NCI-H526 (cell line): ENCODE data around the gene FCN2.
"Not testable (repeated sequence)": the region's sequence is repeated elsewhere in the genome, so short reads cannot be mapped to it uniquely, and the experiment has no call there.

Source experiments
- DNase-seq, 2 experiments: peaks; one replicate each; lab custom pipeline; 2025; lab: John Stamatoyannopoulos, UW

FCN2 gene

DNA sequence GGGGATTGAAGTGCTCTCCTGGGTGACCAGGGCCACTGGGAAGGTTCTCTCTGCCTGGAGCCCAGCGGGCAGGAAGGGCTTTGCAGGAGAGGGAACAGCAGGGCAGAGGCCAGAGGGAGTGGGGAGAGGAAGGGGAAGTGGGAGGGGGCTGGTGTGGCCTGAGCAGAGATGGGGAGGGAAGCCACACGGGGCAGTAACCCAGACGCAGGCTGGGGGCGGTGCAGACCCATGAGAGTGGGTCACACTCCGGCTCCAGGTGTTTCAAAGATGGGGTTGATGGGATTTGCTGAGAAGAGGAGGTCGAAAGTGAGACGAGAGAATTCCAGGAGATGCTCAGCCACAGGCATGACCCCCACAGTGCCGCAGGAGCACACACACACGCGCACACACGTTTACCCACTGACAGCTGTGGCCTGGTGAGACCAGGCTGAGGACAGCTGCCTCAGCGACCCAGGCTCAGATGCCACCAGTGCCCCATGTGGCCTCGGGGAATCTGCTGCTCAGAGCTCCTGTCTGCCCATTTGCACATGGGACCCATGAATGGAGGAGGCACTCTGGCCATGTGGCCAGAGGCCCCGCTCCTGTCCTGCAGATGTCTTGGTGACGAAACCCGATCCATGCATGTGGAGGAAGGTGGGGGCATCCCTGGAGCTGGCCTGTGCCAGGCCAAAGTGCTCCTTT, 32.7 kb upstream of the FCN2 start:
- DNase-seq = no peak

- no peak for DNase-seq
Measured at GRCh38 chr9:134848504-134848903, 32.1 kb upstream of the FCN2 start.

GRCh38 chr9:134850611-134851010, 30.0 kb upstream of the FCN2 start:
- no peak for DNase-seq

DNA sequence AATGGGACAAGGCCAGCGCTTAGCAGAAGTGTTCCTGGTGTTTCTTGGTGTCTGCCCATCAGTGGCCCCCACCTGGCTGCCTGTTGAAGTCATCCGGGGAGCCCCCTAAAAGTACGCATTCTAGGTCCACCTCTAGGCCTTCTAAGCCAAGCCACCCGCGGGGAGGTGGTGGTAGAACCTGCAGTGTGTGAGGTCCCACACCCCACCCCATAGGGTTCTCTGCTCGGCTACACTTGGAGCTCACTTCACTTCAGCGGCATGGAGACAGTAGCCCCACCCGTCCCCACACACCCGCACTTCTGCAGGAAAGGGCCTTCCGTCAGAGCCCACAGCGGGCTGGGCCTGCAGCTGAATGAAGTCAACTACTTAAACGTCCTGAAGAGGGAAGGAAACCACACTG, 29.6 kb upstream of the FCN2 start:
- DNase-seq = no peak

DNA sequence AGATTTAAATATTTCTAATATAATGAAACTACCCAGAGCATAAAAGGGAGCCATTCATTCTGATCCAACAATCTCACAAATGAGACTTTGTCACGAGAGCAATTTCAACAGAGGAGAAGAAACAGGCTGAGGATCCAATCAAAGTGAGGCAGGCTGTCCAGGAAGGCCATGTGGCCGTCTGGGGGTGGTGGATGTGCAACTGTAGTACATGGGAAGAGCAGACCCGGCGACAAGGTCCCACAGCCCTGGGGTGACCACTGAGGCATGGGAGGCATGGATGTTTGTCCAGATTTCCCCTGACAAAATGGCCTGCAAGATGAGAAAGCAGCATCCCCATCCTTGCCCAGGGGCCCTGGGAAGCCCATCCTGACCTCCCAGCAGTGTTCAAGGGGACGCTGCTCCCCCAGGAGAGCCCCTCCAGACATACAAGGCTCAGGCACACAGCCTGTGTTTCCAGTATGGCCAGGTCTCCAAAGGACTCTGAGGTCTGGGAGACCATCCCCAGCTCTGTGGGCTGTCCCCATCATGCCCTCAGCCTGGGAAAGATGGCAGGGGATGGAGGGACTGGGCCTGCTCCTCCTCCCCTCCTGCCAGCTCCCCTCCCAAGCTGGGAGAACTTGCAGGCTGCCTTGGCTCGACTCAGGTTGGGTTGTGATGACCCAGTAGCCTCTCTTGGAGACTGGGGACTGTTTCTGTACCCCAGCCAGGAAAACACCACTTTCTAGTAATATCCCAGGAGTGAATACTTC, 27.5 kb upstream of the FCN2 start:
- DNase-seq = no peak

- no peak for DNase-seq
Measured at GRCh38 chr9:134853893-134854292, 26.7 kb upstream of the FCN2 start.

DNA sequence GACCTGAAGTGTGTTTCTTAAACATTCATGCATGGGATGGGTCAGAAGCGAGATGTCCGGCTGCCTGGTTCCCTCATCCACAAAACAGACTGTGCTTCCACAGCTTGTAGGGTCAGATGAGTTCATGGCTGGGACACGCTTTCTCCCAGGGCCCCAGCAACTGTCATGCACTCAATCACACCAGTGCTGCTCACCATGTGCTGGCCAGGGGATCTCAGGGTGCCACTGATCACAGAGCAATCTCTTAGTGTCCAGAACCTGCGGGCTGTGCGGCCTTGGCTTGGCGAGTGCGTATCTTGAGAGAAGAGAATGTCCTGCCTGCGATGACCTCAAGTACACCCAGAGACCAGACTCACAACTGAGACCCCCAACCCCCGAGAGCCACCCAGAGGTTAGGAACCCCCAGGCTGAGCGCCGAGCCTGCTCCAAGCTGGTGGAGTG, 26.0 kb upstream of the FCN2 start:
- DNase-seq = no peak

GRCh38 chr9:134855231-134855899, 25.2 kb upstream of the FCN2 start:
- DNase-seq = no peak

GRCh38 chr9:134855900-134856377, 24.7 kb upstream of the FCN2 start:
- DNase-seq = no peak

- DNase-seq = not testable (repeated sequence)
Measured at GRCh38 chr9:134857451-134857850, 23.2 kb upstream of the FCN2 start.

DNA sequence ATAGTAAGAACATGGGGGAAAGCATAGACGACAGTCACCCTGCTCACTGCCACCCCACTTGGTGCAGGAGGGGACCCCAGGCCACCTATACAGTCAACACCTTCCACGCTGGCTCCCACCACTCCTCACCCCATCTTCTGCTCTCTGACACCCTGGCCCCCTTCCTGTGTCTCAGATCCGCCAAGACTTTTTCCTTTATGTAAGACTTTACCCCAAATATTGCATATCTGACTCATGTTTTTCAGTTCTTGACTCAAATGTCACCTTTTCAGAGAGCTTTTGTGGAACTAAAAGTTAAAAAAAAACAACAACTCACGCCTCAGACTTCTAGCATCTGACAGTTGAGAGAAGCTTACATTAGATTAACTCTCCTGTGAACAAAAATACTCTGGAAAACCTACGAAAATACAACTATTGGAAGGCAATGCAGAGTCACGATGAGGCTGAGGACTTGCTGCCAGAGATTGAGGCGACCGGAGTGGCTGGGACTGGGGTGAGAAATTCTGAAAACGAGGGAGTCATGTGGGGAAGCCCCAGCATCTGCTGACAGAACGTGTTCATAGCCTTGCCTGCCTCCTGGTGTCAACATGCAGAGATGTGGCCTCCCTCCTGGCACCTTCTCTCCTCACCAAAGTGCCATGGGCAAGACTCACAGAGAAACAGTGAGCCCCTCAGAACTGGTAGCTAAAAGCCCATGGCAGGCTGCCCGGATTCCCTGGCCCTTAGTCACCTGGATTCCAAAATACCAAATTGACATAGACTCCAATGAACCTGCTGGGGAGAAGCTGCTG, 22.4 kb upstream of the FCN2 start:
- no peak for DNase-seq

DNA sequence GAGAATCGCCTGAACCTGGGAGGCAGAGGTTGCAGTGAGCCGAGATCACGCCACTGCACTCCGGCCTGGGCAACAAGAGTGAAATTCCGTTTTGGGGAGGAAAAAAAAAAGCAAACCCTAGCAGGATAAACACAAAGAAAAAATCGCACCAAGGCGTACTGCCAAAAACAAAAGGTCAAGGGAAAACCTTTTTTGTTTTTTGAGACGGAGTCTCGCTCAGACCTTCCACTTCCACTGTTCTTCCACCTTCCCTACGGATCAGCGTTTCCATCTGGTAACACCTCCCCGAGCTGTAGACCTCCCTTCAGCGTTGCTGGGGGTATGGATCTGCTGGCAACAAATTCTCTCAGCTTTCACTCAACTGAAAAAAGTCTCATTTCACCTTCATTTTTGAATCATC, 20.1 kb upstream of the FCN2 start:
- DNase-seq = no peak

GRCh38 chr9:134861595-134862334, 18.8 kb upstream of the FCN2 start:
- no peak for DNase-seq

DNA sequence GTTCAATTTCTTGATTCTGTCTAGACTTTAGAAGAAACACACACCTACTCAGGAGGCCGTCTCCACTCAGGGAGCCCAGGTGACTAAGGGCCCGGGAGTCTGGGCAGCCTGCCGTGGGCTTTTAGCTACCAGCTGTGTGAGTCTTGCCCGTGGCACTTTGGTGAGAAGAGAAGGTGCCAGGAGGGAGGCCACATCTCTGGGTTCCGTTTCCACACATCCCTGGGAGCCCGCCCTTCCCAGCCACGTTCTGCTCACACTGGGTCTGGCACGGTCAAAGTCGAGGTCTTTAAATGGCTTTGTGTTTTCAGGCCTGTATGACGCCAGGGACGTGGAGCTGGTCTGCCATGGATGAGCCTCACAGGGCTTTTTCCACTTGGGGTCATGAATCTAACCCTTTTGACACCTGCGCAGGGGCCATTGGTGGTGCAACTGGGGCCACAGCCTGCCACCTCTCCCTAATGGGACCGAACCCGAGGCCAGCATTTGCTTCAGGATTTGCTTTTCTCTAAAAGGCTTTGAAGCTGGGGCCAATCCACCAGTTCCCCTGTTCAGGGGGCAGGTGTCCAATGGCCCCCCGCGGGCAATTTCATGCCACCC, 17.2 kb upstream of the FCN2 start:
- DNase-seq = no peak

DNA sequence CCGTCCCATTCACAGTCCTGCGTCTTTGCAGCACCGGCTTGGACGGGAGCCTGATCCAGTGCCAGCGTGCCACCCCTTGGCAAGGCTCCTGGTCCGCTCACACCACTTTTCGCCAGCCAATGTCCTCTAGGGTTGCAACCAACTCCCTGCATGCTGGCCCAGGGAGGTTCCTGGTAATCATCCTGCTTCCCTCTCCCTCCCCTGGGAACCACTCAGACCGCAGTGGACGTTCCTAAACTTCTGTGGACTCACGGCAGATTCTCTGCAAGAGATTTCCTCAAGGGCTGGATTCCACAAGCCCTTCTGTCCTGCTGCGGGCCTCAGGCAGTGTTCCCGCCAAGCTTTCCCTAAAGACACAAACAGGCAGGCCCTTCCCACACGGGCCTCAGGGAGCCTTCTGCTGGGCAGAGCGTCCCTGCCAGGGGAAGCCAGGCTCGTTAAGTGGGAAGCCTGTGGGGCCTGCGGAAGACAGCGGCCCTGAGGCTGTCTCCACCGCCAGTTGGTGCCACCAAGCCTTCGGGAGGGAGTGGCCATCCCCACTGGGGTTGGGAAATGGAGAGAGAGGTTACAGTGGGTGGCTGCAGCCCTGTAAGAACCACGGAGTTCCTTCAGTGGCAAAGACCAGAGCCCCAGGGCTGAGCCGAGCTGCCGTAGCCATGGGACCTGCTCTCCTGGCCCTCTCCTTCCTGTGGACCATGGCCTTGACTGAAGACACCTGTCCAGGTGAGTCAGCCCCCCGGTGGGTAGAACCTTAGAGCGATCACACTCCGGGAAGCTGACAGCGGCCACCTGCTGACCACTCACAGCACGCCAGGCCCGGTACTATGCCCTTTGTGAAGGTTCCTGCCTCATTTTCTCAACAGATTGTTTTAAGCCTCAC, 16.4 kb upstream of the FCN2 start:
- no peak for DNase-seq

DNA sequence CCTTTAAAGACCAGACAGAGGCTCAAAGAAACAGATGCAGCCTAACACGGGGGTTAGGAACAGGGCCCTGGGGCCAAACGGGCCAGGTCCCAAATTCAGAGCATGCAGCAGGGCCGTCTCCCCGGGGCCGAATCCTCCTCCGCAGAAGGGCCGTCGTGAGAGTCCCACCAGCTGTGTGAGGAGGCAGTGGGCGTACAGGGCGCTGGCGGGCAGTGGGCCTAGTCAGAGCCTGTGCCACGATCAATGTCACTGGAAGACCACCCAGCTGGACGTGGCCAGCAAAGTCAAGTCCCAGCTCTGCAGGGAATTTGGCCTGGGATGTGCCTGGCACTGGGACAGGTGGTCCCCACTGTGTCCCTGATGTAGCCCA, 15.8 kb upstream of the FCN2 start:
- DNase-seq = no peak

GRCh38 chr9:134867917-134868750, 12.5 kb upstream of the FCN2 start:
- DNase-seq = no peak

DNA sequence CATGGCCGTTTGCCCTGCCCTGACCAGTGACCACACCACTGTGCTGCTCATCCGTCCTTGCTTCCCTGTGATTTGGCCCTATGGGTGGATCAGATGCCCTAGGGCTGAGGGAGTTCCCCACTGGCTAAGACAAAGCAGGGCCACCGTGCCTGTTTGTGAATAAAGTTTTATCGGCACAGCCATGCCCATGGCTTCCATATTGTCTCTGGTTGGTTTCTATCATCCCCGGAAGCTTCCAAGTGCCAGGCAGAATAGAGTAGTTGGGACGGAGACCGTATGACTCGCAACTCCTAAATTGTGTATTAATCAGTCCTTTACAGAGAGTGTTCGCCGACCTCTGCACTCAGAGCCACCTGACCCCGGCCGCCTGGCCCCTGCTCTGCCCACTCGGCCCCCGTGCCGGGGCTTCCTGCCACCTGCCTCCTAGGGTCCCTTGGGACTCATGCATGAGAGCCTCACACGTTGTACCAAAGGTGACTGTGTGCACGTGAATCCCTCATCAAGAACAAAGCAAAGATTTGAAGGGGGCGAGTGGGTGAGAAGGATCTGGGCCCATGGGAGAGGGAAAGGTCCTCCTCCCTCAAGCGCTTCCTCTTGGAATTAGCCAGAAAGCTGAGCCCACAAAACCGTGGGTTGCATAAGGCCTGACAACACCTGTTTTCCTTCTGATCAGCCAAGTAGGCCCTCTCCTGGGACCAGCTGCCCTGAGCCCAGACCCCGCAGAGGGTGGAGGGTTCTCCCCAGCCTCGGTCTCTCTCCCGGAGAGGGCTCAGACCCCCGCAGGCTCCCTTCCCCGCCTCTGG, 11.7 kb upstream of the FCN2 start:
- DNase-seq = no peak
